WTC11 (cell line): ENCODE results near the gene SENP8. TPM values are rescaled to one million over a fixed set of nuclear protein-coding genes. Genes with fewer than 3 reads are reported as not detected.

Source experiments
- ATAC-seq: fragments of 200-7000 bp; cut with Tn5 transposase; 2 replicates; pipeline ENCODE4 v1.10.0; 2021; ENCODE audit warnings: mild to moderate bottlenecking, moderate library complexity
- CTCF ChIA-PET: fragments of 300-600 bp; sonication (Branson Sonifier 250); formaldehyde crosslinking; loops from one replicate; lab custom pipeline; 2021; ENCODE audit warnings: antibody characterized with exemption; lab: Charles Lee
- POLR2A ChIA-PET: fragments of 350-600 bp; sonication (Branson Sonifier 250); formaldehyde crosslinking; loops from one replicate; lab custom pipeline; 2021; ENCODE audit warnings: antibody characterized with exemption; lab: Charles Lee
- DNase-seq: peaks from one replicate; pipeline ENCODE4 v3.0.0; 2021; ENCODE audit warnings: low spot score
- H3K27ac Mint-ChIP-seq: 2 replicates; pipeline ENCODE4 v1.8.0; 2021; ENCODE audit warnings: mixed read lengths
- H3K27me3 Mint-ChIP-seq: 2 replicates; pipeline ENCODE4 v1.8.0; 2021; ENCODE audit warnings: low read depth, mild to moderate bottlenecking, moderate library complexity, mixed read lengths
- H3K36me3 Mint-ChIP-seq: 2 replicates; pipeline ENCODE4 v1.8.0; 2021; ENCODE audit warnings: mixed read lengths
- H3K4me1 Mint-ChIP-seq: 2 replicates; pipeline ENCODE4 v1.8.0; 2022; ENCODE audit warnings: mixed read lengths
- H3K4me3 Mint-ChIP-seq: 2 replicates; pipeline ENCODE4 v1.8.0; 2021; ENCODE audit warnings: mild to moderate bottlenecking, moderate library complexity, mixed read lengths
- H3K9me3 Mint-ChIP-seq: 2 replicates; pipeline ENCODE4 v1.8.0; 2021; ENCODE audit warnings: mixed read lengths
- ATF2 ChIP-seq: sonication (generic); formaldehyde crosslinking; IDR thresholded peaks from 2 replicates; pipeline ENCODE4 v1.8.1; 2022; ENCODE audit warnings: low read depth, missing genetic modification reagents, borderline replicate concordance
- CBFB ChIP-seq: sonication (generic); formaldehyde crosslinking; IDR thresholded peaks from 2 replicates; pipeline ENCODE4 v1.8.1; 2022; ENCODE audit warnings: mild to moderate bottlenecking, low read depth, missing genetic modification reagents
- CREM ChIP-seq: sonication (generic); formaldehyde crosslinking; IDR thresholded peaks from 2 replicates; pipeline ENCODE4 v1.8.1; 2022; ENCODE audit warnings: mild to moderate bottlenecking, missing genetic modification reagents, moderate library complexity
- E2F5 ChIP-seq: sonication (generic); formaldehyde crosslinking; IDR thresholded peaks from 2 replicates; pipeline ENCODE4 v1.8.1; 2022; ENCODE audit warnings: mild to moderate bottlenecking, moderate library complexity, missing genetic modification reagents
- ERG ChIP-seq: fragments of 250-450 bp; sonication (Bioruptor Pico); IDR thresholded peaks from 2 replicates; pipeline ENCODE4 v1.8.0; 2021; ENCODE audit warnings: mild to moderate bottlenecking
- JUN ChIP-seq: sonication (generic); formaldehyde crosslinking; IDR thresholded peaks from 2 replicates; pipeline ENCODE4 v1.8.0; 2023; ENCODE audit warnings: mild to moderate bottlenecking, missing genetic modification reagents
- NR2C2 ChIP-seq: sonication (generic); formaldehyde crosslinking; IDR thresholded peaks from 2 replicates; pipeline ENCODE4 v1.8.0; 2022; ENCODE audit warnings: mild to moderate bottlenecking, missing genetic modification reagents
- NR3C1 ChIP-seq: sonication (generic); formaldehyde crosslinking; conservative IDR thresholded peaks from 2 replicates; pipeline ENCODE4 v1.8.1; 2023; ENCODE audit warnings: low read depth, mild to moderate bottlenecking, missing genetic modification reagents
- PRDM15 ChIP-seq: sonication (generic); formaldehyde crosslinking; IDR thresholded peaks from 2 replicates; pipeline ENCODE4 v1.8.0; 2022; ENCODE audit warnings: missing genetic modification reagents
- PREB ChIP-seq: sonication (generic); formaldehyde crosslinking; IDR thresholded peaks from 2 replicates; pipeline ENCODE4 v1.8.1; 2022; ENCODE audit warnings: mild to moderate bottlenecking, missing genetic modification reagents, moderate library complexity, borderline replicate concordance
- RELA ChIP-seq: sonication (generic); formaldehyde crosslinking; IDR thresholded peaks from 2 replicates; pipeline ENCODE4 v1.8.1; 2022; ENCODE audit warnings: missing genetic modification reagents, mild to moderate bottlenecking, borderline replicate concordance
- SP1 ChIP-seq: sonication (generic); formaldehyde crosslinking; conservative IDR thresholded peaks from 2 replicates; pipeline ENCODE4 v1.8.1; 2022; ENCODE audit warnings: missing genetic modification reagents
- TCF7 ChIP-seq: sonication (generic); formaldehyde crosslinking; IDR thresholded peaks from 2 replicates; pipeline ENCODE4 v1.8.0; 2022; ENCODE audit warnings: mild to moderate bottlenecking, low read depth, missing genetic modification reagents, moderate library complexity
- USF1 ChIP-seq: sonication (generic); formaldehyde crosslinking; IDR thresholded peaks from 2 replicates; pipeline ENCODE4 v1.8.0; 2022; ENCODE audit warnings: mild to moderate bottlenecking, missing genetic modification reagents
- USF2 ChIP-seq: sonication (generic); formaldehyde crosslinking; IDR thresholded peaks from 2 replicates; pipeline ENCODE4 v1.8.1; 2023; ENCODE audit warnings: mild to moderate bottlenecking, missing genetic modification reagents, moderate library complexity
- ZNF423 ChIP-seq: fragments of 250-450 bp; sonication (Bioruptor Pico); IDR thresholded peaks from 2 replicates; pipeline ENCODE4 v2.1.2; 2022; ENCODE audit warnings: mild to moderate bottlenecking, moderate library complexity
- ZNF532 ChIP-seq: fragments of 250-450 bp; sonication (Bioruptor Pico); IDR thresholded peaks from 2 replicates; pipeline ENCODE4 v1.9.0; 2021; ENCODE audit warnings: mild to moderate bottlenecking, borderline replicate concordance
- total RNA-seq: library from RNA; stranded (reverse); gene quantifications from 3 replicates; pipeline ENCODE4 v1.2.3, GENCODE V29; 2021

The SENP8 gene
- total RNA-seq, 1 experiment from 2014 or later = 6.3 TPM

GRCh38 chr15:72183781-72184164 is 65.6 kb downstream of the SENP8 start (continued):
- TF ChIP-seq USF1 (CRISPR knock-in tag) = no peak
- no peak for TF ChIP-seq ATF2
- TF ChIP-seq SP1 (CRISPR knock-in tag) = no peak
- TF ChIP-seq JUN = no peak
- TF ChIP-seq PRDM15 = no peak
- no peak for TF ChIP-seq NR3C1 (CRISPR knock-in tag)
- TF ChIP-seq ERG = no peak
- no peak for TF ChIP-seq CREM (CRISPR knock-in tag)
- no peak for TF ChIP-seq ZNF532
- no peak for TF ChIP-seq RELA (CRISPR knock-in tag)
- no peak for TF ChIP-seq TCF7

GRCh38 chr15:72184165-72184811 is 66.1 kb downstream of the SENP8 start:
- ATAC-seq = peak; percentile 90
- H3K9me3 Mint-ChIP-seq = peaks cover 3% of the 10 kb centered on the region; the same call in 1 of the 2 replicates
- POLR2A ChIA-PET = no interaction called here
- CTCF ChIA-PET = interaction anchor here (0.7 to 2.5 kb wide), 7 partner anchors 9 to 381 kb away, joined by 3 to 9 read pairs (median 3); partner anchors contain the start of gene GRAMD2A
- no peak overlapping the region for H3K27ac Mint-ChIP-seq
- no peaks in the 10 kb centered on the region for H3K36me3 Mint-ChIP-seq
- H3K4me3 Mint-ChIP-seq = peak overlapping the region; percentile 59
- DNase-seq = peak; percentile 67
- H3K4me1 Mint-ChIP-seq = peaks cover 8% of the 10 kb centered on the region
- H3K27me3 Mint-ChIP-seq = peaks cover 19% of the 10 kb centered on the region
- 0 out of 2 replicates have a peak, but pooled peaks have one; percentile 68 for TF ChIP-seq RELA (CRISPR knock-in tag)
- no peak for TF ChIP-seq NR2C2 (CRISPR knock-in tag)
- TF ChIP-seq SP1 (CRISPR knock-in tag) = peak; percentile 54; the same call in 1 of the 2 replicates
- peak; percentile 46; the same call in 1 of the 2 replicates for TF ChIP-seq USF2 (CRISPR knock-in tag)
- peak; percentile 38; the same call in 1 of the 2 replicates for TF ChIP-seq ZNF423 (CRISPR knock-in tag)
- no peak for TF ChIP-seq CBFB (CRISPR knock-in tag)
- TF ChIP-seq PREB (CRISPR knock-in tag) = no peak
- 0 out of 2 replicates have a peak, but pooled peaks have one; percentile 33 for TF ChIP-seq E2F5 (CRISPR knock-in tag)
- no peak for TF ChIP-seq ATF2
